Measurements from ENCODE around the gene UBXN10.

GRCh38 chr1:20183035-20183434 lies 2.9 kb upstream of the UBXN10 start:
- no peak for TF ChIP-seq CTCF (IDR thresholded peaks at IDR 0.05; ENCODE audit: poor library complexity)
- TF ChIP-seq EZH2phosphoT487 (IDR thresholded peaks at IDR 0.05; ENCODE audit: low read depth, severe bottlenecking, unreplicated experiment) = no peak
